ENCODE measurements around the gene TUT4. TPM values are rescaled to one million over a fixed set of nuclear protein-coding genes. Genes with fewer than 3 reads are reported as not detected.

TUT4 gene
- total RNA-seq, 1 donor from 2014 or later, result 52.1 TPM

- ATAC-seq (no peak), DNase-seq (no peak)
- Histone ChIP-seq H3K4me1 (peaks cover 22% of the 10 kb centered on the region), H3K27ac (no peak overlapping the region), H3K36me3 (no peaks in the 10 kb centered on the region), H3K4me3 (no peak overlapping the region), H3K9me3 (no peaks in the 10 kb centered on the region), H3K27me3 (ENCODE audit: low read depth) (no peaks in the 10 kb centered on the region)
- no peak for TF ChIP-seq CTCF (IDR thresholded peaks at IDR 0.05)
- intact Hi-C loops (cut with DNase I), result no loop called here
Observed at GRCh38 chr1:52599236-52599635, 46.3 kb upstream of the TUT4 start.

GRCh38 chr1:52598729-52599128 lies 45.8 kb upstream of the TUT4 start:
- Histone ChIP-seq H3K27me3 (ENCODE audit: low read depth) (no peaks in the 10 kb centered on the region), H3K36me3 (no peaks in the 10 kb centered on the region), H3K9me3 (no peaks in the 10 kb centered on the region), H3K4me1 (peaks cover 17% of the 10 kb centered on the region), H3K4me3 (no peak overlapping the region), H3K27ac (no peak overlapping the region)
- DNase-seq, result no peak
- no peak for TF ChIP-seq CTCF (IDR thresholded peaks at IDR 0.05)
- intact Hi-C loops (cut with DNase I), result no loop called here
- no peak for ATAC-seq

GRCh38 chr1:52597912-52598311 lies 45.0 kb upstream of the TUT4 start:
- H3K9me3 ChIP-seq, result no peaks in the 10 kb centered on the region
- no peak for TF ChIP-seq CTCF (IDR thresholded peaks at IDR 0.05)
- no peaks in the 10 kb centered on the region for H3K36me3 ChIP-seq
- peaks cover 9% of the 10 kb centered on the region for H3K4me1 ChIP-seq
- ATAC-seq (no peak), DNase-seq (no peak)
- intact Hi-C loops (cut with DNase I), result no loop called here
- H3K4me3 ChIP-seq, result no peak overlapping the region
- no peaks in the 10 kb centered on the region for H3K27me3 ChIP-seq (ENCODE audit: low read depth)
- no peak overlapping the region for H3K27ac ChIP-seq

- no peak overlapping the region for H3K4me3 ChIP-seq
- intact Hi-C loops (cut with DNase I), result no loop called here
Observed at GRCh38 chr1:52595061-52595460, 42.2 kb upstream of the TUT4 start.

GRCh38 chr1:52593495-52593894 lies 40.6 kb upstream of the TUT4 start:
- H3K4me3 ChIP-seq, result no peak overlapping the region
- H3K36me3 ChIP-seq, result no peaks in the 10 kb centered on the region
- no peak for TF ChIP-seq CTCF (IDR thresholded peaks at IDR 0.05)
- H3K27me3 ChIP-seq (ENCODE audit: low read depth), result no peaks in the 10 kb centered on the region
- H3K4me1 ChIP-seq, result no peaks in the 10 kb centered on the region
- ATAC-seq (no peak), DNase-seq (no peak)
- intact Hi-C loops (cut with DNase I), result no loop called here
- H3K9me3 ChIP-seq, result no peaks in the 10 kb centered on the region
- no peak overlapping the region for H3K27ac ChIP-seq

More at GRCh38 chr1:52595061-52595460, 42.2 kb upstream of the TUT4 start:
- ATAC-seq (no peak), DNase-seq (no peak)
- no peaks in the 10 kb centered on the region for H3K27me3 ChIP-seq (ENCODE audit: low read depth)
- no peak overlapping the region for H3K27ac ChIP-seq
- no peaks in the 10 kb centered on the region for H3K9me3 ChIP-seq
- H3K36me3 ChIP-seq, result no peaks in the 10 kb centered on the region
- no peak for TF ChIP-seq CTCF (IDR thresholded peaks at IDR 0.05)
- H3K4me1 ChIP-seq, result no peaks in the 10 kb centered on the region

Data from lower lobe of right lung (tissue), 2 donors.